NOMO-1 (cell line): Measurements from ENCODE around the gene KYAT1.

ENCODE experiments used
- DNase-seq, 2 experiments: peaks; one replicate each; lab custom pipeline; 2025; ENCODE audit not compliant: unreplicated experiment in 2 of 2; lab: John Stamatoyannopoulos, UW

KYAT1 gene

DNA sequence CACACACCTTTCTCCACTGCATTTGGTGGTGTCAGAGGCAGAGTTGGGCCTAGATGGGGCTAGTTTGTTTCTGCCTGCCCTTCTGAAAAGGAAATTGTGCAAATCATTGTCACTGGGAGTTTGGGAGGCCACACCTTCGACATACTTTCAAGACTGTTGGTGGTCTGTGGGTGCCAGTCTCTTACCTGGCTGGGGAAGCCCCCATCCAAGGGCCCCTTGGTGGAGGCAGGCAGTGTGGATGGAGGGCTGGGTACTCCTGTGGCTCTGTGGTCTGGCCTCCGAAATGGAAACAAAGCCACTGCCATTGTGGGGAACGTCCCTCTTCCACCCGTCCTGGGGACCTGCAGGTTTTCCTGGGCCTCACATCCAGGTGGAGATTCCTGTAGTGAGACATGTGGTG is 28.1 kb upstream of the KYAT1 start:
- no peak for DNase-seq

DNA sequence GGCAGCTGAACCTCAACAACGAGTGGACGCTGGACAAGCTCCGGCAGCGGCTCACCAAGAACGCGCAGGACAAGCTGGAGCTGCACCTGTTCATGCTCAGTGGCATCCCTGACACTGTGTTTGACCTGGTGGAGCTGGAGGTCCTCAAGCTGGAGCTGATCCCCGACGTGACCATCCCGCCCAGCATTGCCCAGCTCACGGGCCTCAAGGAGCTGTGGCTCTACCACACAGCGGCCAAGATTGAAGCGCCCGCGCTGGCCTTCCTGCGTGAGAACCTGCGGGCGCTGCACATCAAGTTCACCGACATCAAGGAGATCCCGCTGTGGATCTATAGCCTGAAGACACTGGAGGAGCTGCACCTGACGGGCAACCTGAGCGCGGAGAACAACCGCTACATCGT is 26.6 kb upstream of the KYAT1 start:
- no peak for DNase-seq

DNA sequence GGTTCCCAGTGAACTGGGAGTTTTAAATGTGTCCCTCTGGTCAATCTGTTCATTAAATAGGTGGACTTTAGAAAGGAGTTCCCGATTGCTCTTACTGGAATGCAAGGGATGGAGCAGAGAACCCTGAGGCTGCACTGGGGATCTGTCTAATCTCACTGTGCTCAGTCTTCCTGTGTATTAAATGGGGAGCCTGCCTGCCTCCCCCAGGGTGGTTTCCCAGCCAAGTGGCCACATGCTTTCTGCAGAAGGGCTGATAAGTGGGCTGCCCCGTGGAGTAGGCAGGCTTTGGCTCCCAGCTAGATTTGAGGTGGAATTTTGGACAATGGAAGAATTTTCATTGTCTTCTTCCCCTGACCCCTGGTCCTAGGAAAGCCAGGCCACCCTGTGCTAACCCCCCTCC is 25.0 kb upstream of the KYAT1 start:
- no peak for DNase-seq

DNA sequence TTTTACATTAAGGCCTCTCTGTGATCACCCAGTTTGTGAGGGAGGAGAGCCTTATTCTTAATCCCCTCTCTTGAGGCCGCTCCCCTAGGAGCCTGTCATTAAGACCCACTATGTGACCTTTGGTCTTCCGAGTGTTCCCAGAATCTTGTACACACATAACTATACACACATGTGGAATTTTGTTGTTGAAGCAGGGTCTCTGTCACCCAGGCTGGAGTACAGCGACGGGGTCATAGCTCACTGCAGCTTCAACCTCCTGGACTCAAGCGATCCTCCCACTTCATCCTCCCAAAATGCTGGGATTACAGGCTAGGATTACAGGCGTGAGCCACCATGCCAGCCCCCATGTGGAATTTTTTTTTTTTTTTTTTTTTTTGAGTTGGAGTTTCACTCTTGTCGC is 24.2 kb upstream of the KYAT1 start:
- no peak for DNase-seq

DNA sequence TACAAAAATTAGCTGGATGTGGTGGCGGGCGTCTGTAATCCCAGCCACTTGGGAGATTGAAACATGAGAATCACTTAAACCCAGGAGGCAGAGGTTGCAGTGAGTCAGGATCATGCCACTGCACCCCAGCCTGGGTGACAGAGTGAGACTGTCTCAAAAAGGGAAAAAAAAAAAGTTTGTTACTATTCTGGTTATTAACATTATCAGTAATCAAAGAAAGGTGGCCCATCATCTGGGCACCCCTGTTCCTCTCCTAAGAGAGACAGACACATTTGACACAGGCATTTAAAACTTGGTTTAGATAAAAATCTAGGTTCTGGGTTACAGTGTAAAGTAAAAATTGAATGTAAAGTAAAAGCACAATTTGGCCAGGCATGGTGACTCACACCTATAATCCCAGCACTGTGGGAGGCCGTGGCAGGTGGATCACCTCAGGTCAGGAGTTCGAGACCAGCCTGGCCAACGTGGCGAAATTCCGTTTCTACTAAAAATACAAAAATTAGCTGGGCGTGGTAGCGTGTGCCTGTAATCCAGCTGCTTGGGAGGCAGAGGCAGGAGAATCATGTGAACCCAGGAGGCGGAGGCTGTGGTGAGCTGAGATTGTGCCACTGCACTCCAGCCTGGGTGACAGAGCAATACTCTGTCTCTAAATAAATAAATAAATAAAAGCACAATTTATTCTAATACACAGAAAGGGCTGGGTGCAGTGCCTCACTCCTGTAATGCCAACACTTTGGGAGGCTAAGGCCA is 22.3 kb upstream of the KYAT1 start:
- no peak for DNase-seq

DNA sequence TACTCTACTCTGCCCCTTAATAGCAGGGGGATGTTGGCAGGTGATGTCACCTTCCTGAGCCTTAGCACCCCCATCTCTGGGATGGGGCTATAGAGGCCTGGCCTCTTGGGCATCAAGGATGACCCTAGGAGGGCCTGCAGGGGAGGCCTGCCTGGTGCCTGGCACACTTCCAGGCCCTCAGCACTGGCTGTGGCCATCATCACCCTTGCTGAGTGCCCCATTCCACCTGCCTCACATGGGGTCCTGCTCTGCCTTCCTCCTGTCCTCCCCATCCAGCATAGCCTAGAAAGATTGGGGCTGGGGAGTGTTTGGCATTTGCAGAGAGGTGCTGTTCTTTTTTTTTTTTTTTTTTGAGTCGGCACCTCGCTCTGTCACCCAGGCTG is 21.3 kb upstream of the KYAT1 start:
- DNase-seq, result no peak

DNA sequence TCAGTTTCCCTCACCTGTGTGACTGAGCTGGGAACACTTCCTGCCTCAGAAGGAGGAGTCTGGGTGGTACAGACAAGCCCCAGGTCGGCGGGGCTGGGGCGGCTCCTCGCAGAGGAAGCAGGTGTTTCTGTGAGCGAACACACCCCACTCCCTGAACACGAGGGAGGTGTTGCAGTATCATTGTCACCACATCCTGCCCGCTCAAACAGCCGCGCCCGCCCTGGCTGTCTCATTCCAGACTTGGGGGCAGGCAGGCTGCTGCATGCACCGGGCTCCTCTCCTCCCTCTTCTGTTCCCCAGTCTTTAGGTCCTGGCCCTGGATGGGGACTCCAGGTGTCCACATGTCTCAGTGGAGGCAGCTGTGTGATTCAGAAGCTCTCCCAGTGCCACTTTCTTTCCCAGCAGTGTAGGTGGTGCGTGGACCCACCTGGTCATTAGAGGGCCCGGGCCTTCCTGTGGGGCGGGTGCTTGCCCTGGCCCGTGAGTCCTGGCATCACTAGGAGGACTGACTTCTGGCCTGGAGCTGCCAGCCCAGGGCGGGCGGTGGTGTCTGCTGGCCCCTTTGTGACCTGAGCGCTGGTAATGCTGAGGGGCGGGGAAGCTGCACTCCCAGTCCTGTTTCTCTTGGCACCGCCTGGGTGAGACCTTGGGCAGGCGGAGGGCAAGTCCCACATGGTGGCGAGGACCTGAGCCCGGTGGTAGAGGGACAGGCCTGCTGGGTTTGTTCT is 20.8 kb upstream of the KYAT1 start:
- DNase-seq, result peak; percentile 29 to 35

DNA sequence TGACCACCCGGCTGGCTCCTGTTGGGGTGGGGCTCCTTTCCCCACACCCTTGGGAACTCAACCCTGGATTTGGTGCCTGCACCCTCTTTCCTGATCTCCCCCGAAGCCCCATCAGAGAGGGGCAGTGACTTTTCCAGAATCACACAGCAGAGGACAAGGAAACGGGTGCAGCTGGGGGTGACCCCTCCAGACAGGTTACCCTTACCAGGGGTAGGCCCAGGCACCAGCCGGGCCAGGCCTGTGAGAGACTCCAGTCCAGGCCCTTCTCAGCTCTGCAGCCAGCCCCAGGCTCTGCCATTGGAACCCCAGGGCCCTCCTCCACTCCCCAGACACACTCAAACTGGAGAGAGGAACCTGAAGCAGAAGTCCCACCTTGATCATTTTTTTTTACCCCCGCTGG is 20.1 kb upstream of the KYAT1 start:
- DNase-seq, result no peak

DNA sequence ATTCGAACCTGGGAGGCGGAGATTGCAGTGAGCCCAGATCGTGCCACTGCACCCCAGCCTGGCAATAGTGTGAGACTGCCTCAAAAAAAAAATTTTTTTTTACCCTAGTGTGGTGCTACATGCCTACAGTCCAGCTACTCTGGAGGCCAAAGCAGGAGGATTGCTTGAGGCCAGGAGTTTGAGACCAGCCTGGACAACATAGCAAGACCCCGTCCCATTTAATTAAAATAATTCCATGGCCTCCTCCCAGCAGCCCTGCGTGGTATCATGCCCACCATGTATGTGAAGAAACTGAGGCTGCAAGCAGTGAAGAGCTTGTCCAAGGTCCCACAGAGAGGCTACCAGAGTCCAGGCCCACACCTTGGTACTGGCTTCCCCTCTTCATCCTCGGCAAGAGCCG is 19.6 kb upstream of the KYAT1 start:
- no peak for DNase-seq

DNA sequence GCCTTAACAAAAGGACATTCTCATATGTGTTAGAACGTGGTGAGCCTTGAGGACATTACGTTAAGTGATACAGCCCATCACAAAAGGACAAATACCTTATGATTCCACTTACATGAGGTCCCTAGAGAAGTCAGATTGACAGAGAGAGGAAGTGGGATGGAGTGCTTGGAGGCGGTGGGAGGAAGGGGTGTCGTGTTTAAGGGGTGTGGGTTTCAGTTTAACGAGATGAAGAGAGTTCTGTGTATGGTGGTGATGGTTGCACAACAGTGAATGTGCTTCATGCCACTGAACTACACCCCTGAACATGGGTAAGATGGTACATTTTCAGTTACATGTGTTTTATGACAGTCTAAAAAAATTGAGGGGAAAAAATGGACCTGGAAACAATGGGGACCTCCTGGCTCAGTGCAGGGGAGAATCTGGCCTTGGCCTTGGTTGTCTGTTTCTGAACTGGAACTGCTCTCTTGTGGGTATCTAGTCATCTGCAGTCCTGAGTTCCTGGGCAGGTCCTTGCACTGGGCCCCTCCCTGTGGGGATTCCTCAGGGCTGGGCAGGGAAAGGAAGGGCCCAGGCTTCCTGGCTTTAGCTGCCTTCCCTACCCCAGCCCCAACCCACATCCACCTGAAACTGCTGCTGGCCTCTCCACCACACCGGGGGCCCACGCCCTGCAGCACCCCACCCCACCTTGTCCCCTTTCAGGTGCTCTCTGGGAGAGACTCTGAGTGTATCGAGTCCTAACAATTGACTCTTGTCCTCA is 18.0 kb upstream of the KYAT1 start:
- peak in 1 of 2 experiments; percentile 33 for DNase-seq

DNA sequence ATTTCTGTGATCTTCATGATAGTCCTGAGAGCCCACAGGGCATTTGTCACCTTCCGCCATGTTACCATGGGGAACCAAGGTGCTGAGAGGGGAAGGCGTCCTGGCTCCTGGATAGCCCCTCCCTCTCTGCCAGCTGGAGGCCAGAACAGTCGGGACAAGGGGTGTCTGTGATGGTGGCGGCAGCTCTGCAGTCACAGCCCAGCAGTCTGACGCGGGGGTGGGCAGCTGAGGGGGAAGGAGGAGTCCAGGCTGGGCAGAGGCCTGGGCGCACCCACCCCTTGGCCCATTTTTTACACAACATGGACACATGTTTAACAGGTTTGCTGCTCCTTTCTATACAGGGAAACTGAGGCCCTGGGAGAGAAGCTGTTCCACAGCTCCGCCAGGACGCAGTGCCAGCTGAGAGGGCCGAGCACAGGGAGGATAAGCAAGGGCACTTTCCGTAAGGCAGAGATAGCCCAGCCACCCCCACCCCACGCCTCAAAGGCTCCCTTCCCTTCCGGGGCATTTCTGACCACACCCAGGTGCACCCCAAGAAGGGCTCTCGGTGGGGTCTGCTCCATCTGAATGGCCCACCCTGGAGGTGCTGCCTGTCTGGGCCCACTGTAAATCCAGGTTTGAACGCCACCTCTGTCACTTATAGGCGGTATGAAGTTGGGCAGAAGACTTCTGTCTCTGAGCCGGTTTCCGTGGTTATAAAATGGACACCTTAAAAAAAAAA is 17.3 kb upstream of the KYAT1 start:
- no peak for DNase-seq

DNA sequence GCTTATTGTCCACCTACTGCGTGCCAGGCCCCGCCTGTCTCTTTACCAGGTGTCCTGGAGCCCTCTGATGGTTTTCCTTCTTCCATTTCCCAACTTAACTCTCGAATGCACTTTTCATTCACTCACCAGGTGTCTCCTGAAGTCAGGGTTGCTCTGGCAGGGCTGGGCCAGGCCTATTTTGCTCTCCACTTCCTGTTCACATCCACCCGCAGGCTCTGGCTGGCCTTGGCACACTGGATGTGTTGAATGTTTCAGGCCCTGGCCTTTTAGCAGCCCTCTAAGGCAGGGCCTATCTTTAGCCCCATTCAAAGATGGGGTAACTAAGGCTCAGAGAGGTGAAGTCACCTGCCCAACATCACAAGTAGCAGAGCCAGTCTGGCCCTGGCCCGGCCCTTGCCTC is 16.6 kb upstream of the KYAT1 start:
- no peak for DNase-seq

DNA sequence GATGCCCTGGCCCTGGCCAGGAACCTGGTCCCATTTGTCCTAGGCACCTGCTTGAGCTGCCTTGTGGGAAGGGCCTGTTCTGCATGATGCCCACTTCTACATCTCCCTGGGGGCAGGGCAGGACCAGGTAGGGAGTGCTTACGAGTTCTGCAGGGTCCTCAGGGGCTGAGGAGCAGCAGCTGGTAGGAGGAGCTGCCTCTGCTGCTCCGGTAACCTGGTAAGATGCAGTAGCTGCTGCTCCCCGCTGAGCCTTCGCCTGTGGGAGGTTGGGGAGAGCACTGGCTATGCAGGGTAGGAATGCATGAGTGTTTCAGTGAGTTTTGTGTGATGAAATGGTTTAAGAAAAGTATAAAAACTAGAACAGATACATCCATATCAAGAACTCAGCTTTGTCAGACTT is 13.8 kb upstream of the KYAT1 start:
- DNase-seq, result no peak

DNA sequence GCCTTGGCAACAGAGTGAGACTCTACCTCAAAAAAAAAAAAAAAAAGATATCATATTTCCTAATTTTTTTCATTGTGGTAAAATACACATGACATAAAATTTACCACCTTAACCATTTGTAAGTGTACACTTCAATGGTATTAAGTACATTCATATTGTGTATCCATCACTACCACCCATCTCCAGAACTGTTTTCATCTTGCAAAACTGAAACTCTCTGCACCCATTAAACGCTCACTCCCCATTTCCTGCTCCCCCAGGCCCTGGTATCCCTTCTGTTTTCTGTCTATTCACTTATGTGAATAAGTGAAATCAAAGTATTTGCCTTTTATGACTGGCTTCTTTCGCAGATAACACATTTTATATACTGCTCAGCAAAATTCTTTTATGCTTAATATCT is 13.0 kb upstream of the KYAT1 start:
- no peak for DNase-seq

DNA sequence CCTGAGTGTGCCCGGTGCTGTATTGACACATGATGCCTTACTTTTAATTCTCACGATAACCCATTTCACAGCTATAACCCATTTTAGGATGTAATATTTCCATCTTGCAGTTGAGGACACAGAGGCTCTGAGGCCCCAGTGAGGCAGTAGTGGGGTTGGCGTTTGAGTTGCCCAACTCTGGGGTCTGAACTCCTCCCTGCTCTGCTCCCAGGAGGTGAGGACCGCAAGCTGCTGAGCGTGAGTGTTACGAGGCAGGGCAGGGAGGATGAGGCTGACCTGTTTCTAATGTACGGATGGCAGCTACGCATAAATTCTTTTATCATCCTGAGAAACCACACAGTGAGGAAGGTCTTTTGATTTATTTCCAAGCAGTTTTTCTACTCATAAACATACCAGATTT is 11.6 kb upstream of the KYAT1 start:
- DNase-seq, result no peak

DNA sequence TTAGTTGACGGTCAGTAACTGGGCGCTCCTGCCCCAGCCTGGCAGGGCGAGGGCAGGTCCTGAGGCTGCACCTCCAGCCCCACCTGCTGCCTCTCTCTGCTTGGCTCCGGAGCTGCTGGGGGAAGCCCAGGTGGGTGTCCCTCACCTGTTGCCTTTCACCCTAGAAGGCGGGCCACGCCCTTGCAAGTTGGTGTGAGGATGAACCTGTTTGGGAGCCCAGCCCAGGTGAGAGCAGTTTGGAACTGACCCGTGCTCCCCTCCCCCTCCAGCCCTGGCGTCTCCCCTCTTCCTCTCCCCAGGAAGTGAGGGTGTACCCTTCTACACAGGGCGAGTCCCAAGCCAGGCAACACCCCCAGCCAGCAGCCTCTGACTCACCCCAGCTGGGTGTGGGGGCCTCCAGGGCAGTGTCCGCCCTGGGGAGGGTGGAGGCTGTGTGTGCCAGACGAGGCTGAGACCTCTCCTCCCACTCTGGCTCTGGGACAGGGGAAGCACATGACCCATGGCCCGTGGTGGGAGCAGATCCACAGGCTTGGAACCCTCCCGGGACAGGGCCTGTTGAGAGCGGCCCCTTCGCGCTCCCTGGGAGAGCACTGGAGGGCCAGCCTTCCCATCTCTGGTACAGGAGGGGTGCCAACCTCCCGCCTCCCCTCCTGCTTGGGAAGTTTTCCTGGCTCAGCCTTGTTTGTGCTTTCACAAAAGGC is 10.6 kb upstream of the KYAT1 start:
- DNase-seq, result no peak

DNA sequence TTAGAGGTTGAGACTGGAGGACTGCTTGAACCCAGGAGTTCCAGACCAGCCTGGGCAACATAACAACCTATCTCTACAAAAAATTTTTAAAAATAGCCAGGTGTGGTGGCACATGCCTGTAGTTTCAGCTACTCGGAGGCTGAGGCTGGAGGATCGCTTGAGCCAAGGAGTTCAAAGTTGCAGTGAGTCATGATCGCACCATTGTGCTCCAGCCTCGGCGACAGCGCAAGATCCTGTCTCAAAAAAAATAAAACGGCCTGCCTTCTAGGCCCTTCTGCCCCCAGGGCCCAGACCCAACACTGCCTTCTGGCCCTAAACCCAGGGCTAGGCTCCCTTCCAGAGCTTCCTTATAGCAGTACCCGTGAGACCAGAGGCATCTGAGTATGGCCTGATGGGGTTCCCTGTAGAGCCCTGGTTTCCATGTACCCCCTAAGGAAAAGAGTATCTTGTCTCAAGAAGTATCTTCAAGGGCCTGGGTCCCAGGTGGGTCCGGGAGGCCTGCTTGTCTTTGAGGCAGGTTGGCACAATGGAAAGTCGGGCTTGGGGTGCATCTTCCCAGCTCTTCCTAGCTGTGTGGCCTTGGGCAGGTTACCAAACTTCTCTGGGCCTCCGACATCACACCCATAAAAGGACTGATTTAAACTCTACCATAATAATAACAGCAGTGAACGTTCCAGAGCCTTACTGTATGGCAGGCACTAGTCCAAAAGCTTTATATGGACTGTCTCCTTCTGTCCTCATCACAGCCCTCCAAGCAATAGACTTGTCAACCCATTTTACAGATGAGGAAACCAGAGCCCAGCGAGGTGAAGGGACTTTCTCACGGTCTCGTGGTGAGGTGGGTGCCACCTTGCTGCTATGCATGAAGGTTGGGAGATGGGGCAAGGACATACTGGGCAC is 9.8 kb upstream of the KYAT1 start:
- no peak for DNase-seq

DNA sequence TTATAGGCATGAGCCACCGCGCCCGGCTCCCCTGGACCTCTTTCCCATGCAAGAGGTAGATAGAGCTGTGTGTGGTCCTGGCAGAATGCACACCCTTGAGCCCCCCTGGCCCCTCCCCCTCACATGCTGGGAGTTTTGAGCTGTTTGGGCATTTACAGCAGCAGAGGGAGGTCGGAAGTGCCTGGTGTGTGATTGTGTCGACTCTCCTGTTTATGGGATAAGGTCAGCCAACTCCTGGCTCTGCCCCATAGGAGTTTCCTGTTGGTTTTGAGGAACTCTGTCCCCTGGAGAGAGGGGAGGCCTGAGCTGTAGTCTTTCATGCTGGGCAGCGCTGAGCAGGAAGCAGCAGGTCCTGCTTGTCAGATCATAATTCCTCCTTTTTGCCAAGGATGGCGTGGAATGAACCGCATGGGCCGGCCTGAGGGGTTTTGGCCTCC is 6.2 kb upstream of the KYAT1 start:
- DNase-seq, result no peak

DNA sequence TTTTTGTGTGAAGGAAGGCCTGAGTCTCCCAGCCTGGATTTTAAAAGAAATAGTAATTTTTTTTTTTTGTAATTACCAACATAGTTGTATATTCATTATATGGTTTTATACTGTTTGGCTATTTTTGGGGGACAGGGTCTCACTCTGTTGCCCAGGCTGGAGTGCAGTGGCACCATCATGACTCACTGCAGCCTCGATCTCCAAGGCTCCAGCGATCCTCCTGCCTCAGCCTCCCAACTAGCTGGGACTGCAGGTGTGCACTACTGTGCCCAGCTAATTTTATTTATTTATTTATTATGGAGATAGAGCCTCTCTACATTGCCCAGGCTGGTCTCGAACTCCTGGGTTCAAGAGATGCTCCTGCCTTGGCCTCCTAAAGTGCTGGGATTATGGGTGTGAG is 5.3 kb upstream of the KYAT1 start:
- no peak for DNase-seq
